GM20000 (cell line): ENCODE data around the gene TWF1.
A peak's percentile ranks its signal among the peaks of the same experiment; 100 is the strongest.
"Not testable (repeated sequence)": the region's sequence is repeated elsewhere in the genome, so short reads cannot be mapped to it uniquely, and the experiment has no call there.

ENCODE experiments used
- DNase-seq: peaks from one replicate; pipeline ENCODE4 v3.0.0; 2012; ENCODE audit warnings: low spot score
- CTCF ChIP-seq: IDR thresholded peaks from 2 replicates; pipeline ENCODE4 v1.5.1; 2012; ENCODE audit warnings: mild to moderate bottlenecking, control low read depth; ENCODE audit errors: extremely low read depth, missing control alignments

Gene TWF1

GRCh38 chr12:43805860-43806736 is at the start of gene TWF1:
Gene TWF1 (minus strand): TSS chr12:43806317. CDS start chr12:43806245, 72 bp downstream.
- peak; percentile 95 for DNase-seq
- TF ChIP-seq CTCF = no peak

GRCh38 chr12:43852744-43853143 is 46.6 kb upstream of the TWF1 start:
- no peak for TF ChIP-seq CTCF
- no peak for DNase-seq

- no peak for TF ChIP-seq CTCF
- no peak for DNase-seq
Observed at GRCh38 chr12:43848786-43849185, 42.7 kb upstream of the TWF1 start.

GRCh38 chr12:43848226-43848507 is 42.0 kb upstream of the TWF1 start:
- TF ChIP-seq CTCF = no peak
- DNase-seq = no peak

- DNase-seq = not testable (repeated sequence)
Observed at GRCh38 chr12:43847425-43848225, 41.5 kb upstream of the TWF1 start.

- TF ChIP-seq CTCF = no peak
- DNase-seq = no peak
Observed at GRCh38 chr12:43842259-43842658, 36.1 kb upstream of the TWF1 start.

GRCh38 chr12:43841253-43841652 is 35.1 kb upstream of the TWF1 start:
- no peak for TF ChIP-seq CTCF
- DNase-seq = no peak
